GM18498 (cell line): ENCODE data around the gene CASKIN2.
"Not testable (repeated sequence)": the region's sequence is repeated elsewhere in the genome, so short reads cannot be mapped to it uniquely, and the experiment has no call there.

Source experiments
- ATAC-seq: cut with Tn5 transposase; IDR thresholded peaks from one replicate; pipeline ENCODE4 v1.9.1; 2021; ENCODE audit warnings: mild to moderate bottlenecking, moderate library complexity; ENCODE audit not compliant: unreplicated experiment

The CASKIN2 gene

GRCh38 chr17:75493476-75494129, 21.7 kb downstream of the CASKIN2 start:
- no peak for ATAC-seq

- ATAC-seq: no peak
These were observed 22.7 kb downstream of the CASKIN2 start for GRCh38 chr17:75492555-75493168.

- no peak for ATAC-seq
These were observed 23.7 kb downstream of the CASKIN2 start for GRCh38 chr17:75491680-75492079.

GRCh38 chr17:75490953-75491649, 24.2 kb downstream of the CASKIN2 start:
- ATAC-seq: no peak

- ATAC-seq: no peak
These were observed 25.1 kb downstream of the CASKIN2 start for GRCh38 chr17:75490173-75490743.

- ATAC-seq: no peak
These were observed 25.8 kb downstream of the CASKIN2 start for GRCh38 chr17:75489511-75489955.

GRCh38 chr17:75488693-75489510, 26.4 kb downstream of the CASKIN2 start:
- no peak for ATAC-seq

- no peak for ATAC-seq
These were observed 27.8 kb downstream of the CASKIN2 start for GRCh38 chr17:75487351-75488070.

- ATAC-seq: no peak
These were observed 28.4 kb downstream of the CASKIN2 start for GRCh38 chr17:75486951-75487350.

- ATAC-seq: no peak
These were observed 29.2 kb downstream of the CASKIN2 start for GRCh38 chr17:75486151-75486550.

GRCh38 chr17:75485688-75486087, 29.6 kb downstream of the CASKIN2 start:
- no peak for ATAC-seq

- ATAC-seq: no peak
These were observed 33.0 kb downstream of the CASKIN2 start for GRCh38 chr17:75482098-75482942.

- ATAC-seq: no peak
These were observed 33.9 kb downstream of the CASKIN2 start for GRCh38 chr17:75481194-75482068.

GRCh38 chr17:75480281-75480680, 35.1 kb downstream of the CASKIN2 start:
- ATAC-seq: no peak

- ATAC-seq: no peak
These were observed 36.8 kb downstream of the CASKIN2 start for GRCh38 chr17:75478508-75478907.

GRCh38 chr17:75477490-75477862, 37.9 kb downstream of the CASKIN2 start:
- ATAC-seq: not testable (repeated sequence)

GRCh38 chr17:75476752-75477489, 38.4 kb downstream of the CASKIN2 start:
- no peak for ATAC-seq

GRCh38 chr17:75476271-75476671, 39.1 kb downstream of the CASKIN2 start:
- ATAC-seq: no peak
